Activated naive CD4-positive, alpha-beta T cell treated with anti-CD3 and anti-CD28 coated beads for 36 hours (primary cell): Measurements from ENCODE around the gene NCOA1. TPM values are rescaled to one million over a fixed set of nuclear protein-coding genes. Genes with fewer than 3 reads are reported as not detected.

Experiments used
- CTCF ChIA-PET: fragments of 350-600 bp; sonication (Branson Sonifier 250); formaldehyde crosslinking; loops from one replicate; lab custom pipeline; 2021; ENCODE audit warnings: antibody characterized with exemption; lab: Charles Lee
- DNase-seq: peaks from one replicate; pipeline ENCODE4 v3.0.0-alpha.2; 2020
- H3K27ac Mint-ChIP-seq: one replicate; pipeline ENCODE4 v1.8.0; 2021; ENCODE audit warnings: mild to moderate bottlenecking, mixed read lengths
- H3K27me3 Mint-ChIP-seq: one replicate; pipeline ENCODE4 v1.8.0; 2021; ENCODE audit warnings: low read depth, mixed read lengths
- H3K36me3 Mint-ChIP-seq: one replicate; pipeline ENCODE4 v1.8.0; 2021; ENCODE audit warnings: low read depth, mixed read lengths
- H3K4me1 Mint-ChIP-seq: one replicate; pipeline ENCODE4 v1.8.0; 2021; ENCODE audit warnings: low read depth, mixed read lengths
- H3K4me3 Mint-ChIP-seq: one replicate; pipeline ENCODE4 v1.8.0; 2021; ENCODE audit warnings: mild to moderate bottlenecking, moderate library complexity, mixed read lengths
- H3K9me3 Mint-ChIP-seq: one replicate; pipeline ENCODE4 v1.8.0; 2021; ENCODE audit warnings: mixed read lengths
- intact Hi-C: fragments of 100-400 bp; cut with micrococcal nuclease; formaldehyde crosslinking; loops from one replicate; pipeline ENCODE4 v1.15.1; 2023
- total RNA-seq, 2 experiments: library from RNA; stranded (reverse); gene quantifications; one replicate each; pipeline ENCODE4 v1.2.3, GENCODE V29; 2021

Gene NCOA1
- total RNA-seq, 2 experiments from 2014 or later, result 14.0 to 15.4 TPM

DNA sequence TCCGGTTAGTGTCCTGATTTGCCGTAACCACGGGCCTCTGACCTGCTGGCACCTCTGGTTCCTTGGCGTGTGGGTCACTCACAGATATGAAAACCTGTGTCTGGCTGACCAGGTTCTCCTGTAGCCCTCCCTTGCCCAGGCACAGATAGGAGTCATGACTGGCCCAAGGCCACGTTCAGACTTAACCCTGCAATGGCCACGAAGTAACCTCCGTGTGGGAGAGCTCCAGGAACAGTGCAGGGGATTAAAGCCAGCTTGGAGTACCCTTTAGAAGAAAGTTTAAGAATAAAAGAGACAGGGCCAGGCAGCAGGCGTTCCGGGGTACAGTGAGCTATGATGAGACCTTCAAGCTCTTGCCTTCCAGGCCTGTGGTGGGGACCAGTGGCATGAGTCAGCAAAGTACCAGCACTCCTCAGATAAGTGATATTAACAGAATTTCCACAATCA is 327.7 kb downstream of the NCOA1 start:
- Mint-ChIP-seq H3K36me3 (peaks cover 56% of the 10 kb centered on the region), H3K9me3 (no peaks in the 10 kb centered on the region), H3K4me1 (no peaks in the 10 kb centered on the region), H3K27ac (no peak overlapping the region), H3K27me3 (no peaks in the 10 kb centered on the region), H3K4me3 (no peak overlapping the region)
- no peak for DNase-seq
- CTCF ChIA-PET, result interaction anchor here (0.9 to 2.3 kb wide), 4 partner anchors 9 to 409 kb away, joined by 3 to 8 read pairs (median 5); no protein-coding TSS in a partner anchor
- intact Hi-C loops, result no loop called here

DNA sequence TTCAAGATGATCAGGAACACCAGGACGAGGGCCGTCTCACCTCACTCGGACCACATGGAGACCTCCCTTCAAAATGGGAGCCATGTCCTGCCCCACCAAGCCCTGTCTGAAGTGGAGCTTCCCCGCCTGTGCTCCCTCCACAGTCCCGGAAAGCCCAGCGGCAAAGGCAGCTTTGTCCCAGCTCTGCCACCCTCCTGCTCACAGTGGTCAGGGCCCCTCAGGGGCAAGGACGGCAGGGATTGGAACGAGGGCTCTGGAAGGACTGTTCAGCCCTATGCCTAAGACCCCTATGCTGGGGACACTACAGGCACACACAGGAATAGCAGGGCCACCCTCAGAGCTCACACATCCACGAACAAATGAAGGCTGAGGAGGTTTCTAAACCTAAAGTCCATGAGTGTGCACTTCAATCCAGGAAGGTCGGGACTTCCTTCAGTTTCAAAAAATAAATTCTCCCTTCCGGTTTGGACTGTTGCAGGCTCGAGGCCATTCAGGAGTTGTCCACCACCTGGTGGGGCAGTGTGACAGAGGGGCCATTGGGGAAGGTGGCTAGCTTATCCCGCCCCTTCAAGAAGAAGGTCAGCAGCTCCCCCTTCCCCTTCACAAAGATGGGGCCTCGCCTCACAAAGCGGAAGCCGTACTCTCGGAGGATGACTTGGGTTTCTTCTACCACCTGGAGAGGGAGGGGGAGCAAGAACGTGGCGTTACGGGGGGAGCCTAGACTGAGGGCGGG is 328.6 kb downstream of the NCOA1 start:
- DNase-seq, result no peak
- CTCF ChIA-PET, result interaction anchor here (0.9 to 2.3 kb wide), 4 partner anchors 8 to 410 kb away, joined by 3 to 8 read pairs (median 5); no protein-coding TSS in a partner anchor
- no peaks in the 10 kb centered on the region for H3K4me1 Mint-ChIP-seq
- intact Hi-C loops, result loop anchor here (10.0 kb wide), 1 partner anchor 305 kb away; no protein-coding TSS in a partner anchor
- peaks cover 56% of the 10 kb centered on the region for H3K36me3 Mint-ChIP-seq
- no peak overlapping the region for H3K4me3 Mint-ChIP-seq
- H3K27me3 Mint-ChIP-seq, result no peaks in the 10 kb centered on the region
- no peaks in the 10 kb centered on the region for H3K9me3 Mint-ChIP-seq
- no peak overlapping the region for H3K27ac Mint-ChIP-seq

DNA sequence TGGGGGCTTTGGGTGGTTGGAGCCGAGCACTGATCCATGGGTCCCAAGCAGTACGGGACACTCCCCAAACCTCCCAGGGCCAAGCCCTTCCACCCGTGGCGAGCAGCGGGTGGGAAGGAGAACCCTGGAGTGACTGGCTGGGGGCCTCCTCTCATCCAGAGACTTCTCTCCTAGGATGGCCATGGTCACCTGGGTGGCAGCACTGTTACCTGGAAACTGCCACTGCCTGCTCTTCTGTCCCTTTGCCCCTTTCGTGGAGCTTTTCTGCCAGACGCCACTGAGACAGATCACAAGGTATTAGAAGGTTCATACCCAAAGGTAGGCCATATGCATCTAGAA is 329.1 kb downstream of the NCOA1 start:
- no peak overlapping the region for H3K4me3 Mint-ChIP-seq
- intact Hi-C loops, result loop anchor here (10.0 kb wide), 1 partner anchor 305 kb away; no protein-coding TSS in a partner anchor
- peaks cover 57% of the 10 kb centered on the region for H3K36me3 Mint-ChIP-seq
- no peak for DNase-seq
- CTCF ChIA-PET, result interaction anchor here (0.8 kb wide), 1 partner anchor 411 kb away, joined by 3 read pairs; no protein-coding TSS in a partner anchor
- H3K9me3 Mint-ChIP-seq, result no peaks in the 10 kb centered on the region
- no peaks in the 10 kb centered on the region for H3K27me3 Mint-ChIP-seq
- no peaks in the 10 kb centered on the region for H3K4me1 Mint-ChIP-seq
- no peak overlapping the region for H3K27ac Mint-ChIP-seq

Other genes starting within 250 kb of the NCOA1 start
- 10 to 100 TPM; 46.1 to 46.7 TPM for gene ITSN2, start 130.7 kb upstream of the NCOA1 start, total RNA-seq